ENCODE measurements around the gene FRMD5.

FRMD5 gene

GRCh38 chr15:44159492-44159891 lies 35.6 kb downstream of the FRMD5 start:
- Histone ChIP-seq H3K9me3 (ENCODE audit: insufficient read depth, low read depth, low read length) (no peaks in the 10 kb centered on the region), H3K9ac (ENCODE audit: low read depth, low read length) (no peak overlapping the region), H3K36me3 (ENCODE audit: insufficient read depth, low read depth, low read length) (no peaks in the 10 kb centered on the region), H3K27ac (ENCODE audit: low read length) (no peak overlapping the region), H3K4me3 (ENCODE audit: low read length) (no peak overlapping the region), H3K4me1 (ENCODE audit: insufficient read depth, low read length) (peaks cover 5% of the 10 kb centered on the region; the same call in 1 of the 2 replicates), H3K27me3 (ENCODE audit: insufficient read depth, low read length) (no peaks in the 10 kb centered on the region)

GRCh38 chr15:44158111-44158510 lies 37.0 kb downstream of the FRMD5 start:
- no peak overlapping the region for H3K4me3 ChIP-seq (ENCODE audit: low read length)
- peaks cover 5% of the 10 kb centered on the region; the same call in 1 of the 2 replicates for H3K4me1 ChIP-seq (ENCODE audit: insufficient read depth, low read length)
- H3K36me3 ChIP-seq (ENCODE audit: insufficient read depth, low read depth, low read length), result no peaks in the 10 kb centered on the region
- H3K9me3 ChIP-seq (ENCODE audit: insufficient read depth, low read depth, low read length), result no peaks in the 10 kb centered on the region
- no peak overlapping the region for H3K27ac ChIP-seq (ENCODE audit: low read length)
- H3K27me3 ChIP-seq (ENCODE audit: insufficient read depth, low read length), result no peaks in the 10 kb centered on the region
- H3K9ac ChIP-seq (ENCODE audit: low read depth, low read length), result no peak overlapping the region

GRCh38 chr15:44157679-44158078 lies 37.4 kb downstream of the FRMD5 start:
- Histone ChIP-seq H3K9me3 (ENCODE audit: insufficient read depth, low read depth, low read length) (no peaks in the 10 kb centered on the region), H3K27ac (ENCODE audit: low read length) (no peak overlapping the region), H3K36me3 (ENCODE audit: insufficient read depth, low read depth, low read length) (no peaks in the 10 kb centered on the region), H3K4me1 (ENCODE audit: insufficient read depth, low read length) (peaks cover 5% of the 10 kb centered on the region; the same call in 1 of the 2 replicates), H3K4me3 (ENCODE audit: low read length) (no peak overlapping the region), H3K27me3 (ENCODE audit: insufficient read depth, low read length) (no peaks in the 10 kb centered on the region), H3K9ac (ENCODE audit: low read depth, low read length) (no peak overlapping the region)

GRCh38 chr15:44153352-44153751 lies 41.7 kb downstream of the FRMD5 start:
- H3K27me3 ChIP-seq (ENCODE audit: insufficient read depth, low read length), result no peaks in the 10 kb centered on the region
- no peaks in the 10 kb centered on the region; the same call in 1 of the 2 replicates for H3K4me1 ChIP-seq (ENCODE audit: insufficient read depth, low read length)
- no peak overlapping the region for H3K4me3 ChIP-seq (ENCODE audit: low read length)
- H3K27ac ChIP-seq (ENCODE audit: low read length), result no peak overlapping the region
- no peaks in the 10 kb centered on the region for H3K9me3 ChIP-seq (ENCODE audit: insufficient read depth, low read depth, low read length)
- no peaks in the 10 kb centered on the region for H3K36me3 ChIP-seq (ENCODE audit: insufficient read depth, low read depth, low read length)
- H3K9ac ChIP-seq (ENCODE audit: low read depth, low read length), result no peak overlapping the region

- H3K4me3 ChIP-seq (ENCODE audit: low read length), result no peak overlapping the region
- no peaks in the 10 kb centered on the region for H3K4me1 ChIP-seq (ENCODE audit: insufficient read depth, low read length)
- H3K36me3 ChIP-seq (ENCODE audit: insufficient read depth, low read depth, low read length), result no peaks in the 10 kb centered on the region
- H3K27ac ChIP-seq (ENCODE audit: low read length), result no peak overlapping the region
- no peak overlapping the region for H3K9ac ChIP-seq (ENCODE audit: low read depth, low read length)
- no peaks in the 10 kb centered on the region for H3K9me3 ChIP-seq (ENCODE audit: insufficient read depth, low read depth, low read length)
- H3K27me3 ChIP-seq (ENCODE audit: insufficient read depth, low read length), result no peaks in the 10 kb centered on the region
Observed at GRCh38 chr15:44149224-44149623, 45.8 kb downstream of the FRMD5 start.

- no peak overlapping the region for H3K27ac ChIP-seq (ENCODE audit: low read length)
- H3K9ac ChIP-seq (ENCODE audit: low read depth, low read length), result no peak overlapping the region
- no peak overlapping the region for H3K4me3 ChIP-seq (ENCODE audit: low read length)
- no peaks in the 10 kb centered on the region for H3K9me3 ChIP-seq (ENCODE audit: insufficient read depth, low read depth, low read length)
- H3K36me3 ChIP-seq (ENCODE audit: insufficient read depth, low read depth, low read length), result no peaks in the 10 kb centered on the region
- H3K27me3 ChIP-seq (ENCODE audit: insufficient read depth, low read length), result no peaks in the 10 kb centered on the region
- H3K4me1 ChIP-seq (ENCODE audit: insufficient read depth, low read length), result no peaks in the 10 kb centered on the region
Observed at GRCh38 chr15:44148580-44148979, 46.5 kb downstream of the FRMD5 start.

GRCh38 chr15:44147636-44148035 lies 47.4 kb downstream of the FRMD5 start:
- Histone ChIP-seq H3K4me3 (ENCODE audit: low read length) (no peak overlapping the region), H3K27ac (ENCODE audit: low read length) (no peak overlapping the region), H3K27me3 (ENCODE audit: insufficient read depth, low read length) (no peaks in the 10 kb centered on the region), H3K36me3 (ENCODE audit: insufficient read depth, low read depth, low read length) (no peaks in the 10 kb centered on the region), H3K9me3 (ENCODE audit: insufficient read depth, low read depth, low read length) (no peaks in the 10 kb centered on the region), H3K9ac (ENCODE audit: low read depth, low read length) (no peak overlapping the region), H3K4me1 (ENCODE audit: insufficient read depth, low read length) (no peaks in the 10 kb centered on the region)

GRCh38 chr15:44145495-44145894 lies 49.6 kb downstream of the FRMD5 start:
- no peak overlapping the region for H3K9ac ChIP-seq (ENCODE audit: low read depth, low read length)
- no peaks in the 10 kb centered on the region for H3K27me3 ChIP-seq (ENCODE audit: insufficient read depth, low read length)
- H3K27ac ChIP-seq (ENCODE audit: low read length), result no peak overlapping the region
- no peaks in the 10 kb centered on the region for H3K4me1 ChIP-seq (ENCODE audit: insufficient read depth, low read length)
- H3K9me3 ChIP-seq (ENCODE audit: insufficient read depth, low read depth, low read length), result no peaks in the 10 kb centered on the region
- H3K36me3 ChIP-seq (ENCODE audit: insufficient read depth, low read depth, low read length), result no peaks in the 10 kb centered on the region
- H3K4me3 ChIP-seq (ENCODE audit: low read length), result no peak overlapping the region

GRCh38 chr15:44144992-44145391 lies 50.1 kb downstream of the FRMD5 start:
- Histone ChIP-seq H3K9me3 (ENCODE audit: insufficient read depth, low read depth, low read length) (no peaks in the 10 kb centered on the region), H3K27me3 (ENCODE audit: insufficient read depth, low read length) (no peaks in the 10 kb centered on the region), H3K4me1 (ENCODE audit: insufficient read depth, low read length) (no peaks in the 10 kb centered on the region), H3K9ac (ENCODE audit: low read depth, low read length) (no peak overlapping the region), H3K4me3 (ENCODE audit: low read length) (no peak overlapping the region), H3K27ac (ENCODE audit: low read length) (no peak overlapping the region), H3K36me3 (ENCODE audit: insufficient read depth, low read depth, low read length) (no peaks in the 10 kb centered on the region)

- Histone ChIP-seq H3K4me1 (ENCODE audit: insufficient read depth, low read length) (no peaks in the 10 kb centered on the region), H3K36me3 (ENCODE audit: insufficient read depth, low read depth, low read length) (no peaks in the 10 kb centered on the region), H3K4me3 (ENCODE audit: low read length) (no peak overlapping the region), H3K9me3 (ENCODE audit: insufficient read depth, low read depth, low read length) (no peaks in the 10 kb centered on the region), H3K9ac (ENCODE audit: low read depth, low read length) (no peak overlapping the region), H3K27ac (ENCODE audit: low read length) (no peak overlapping the region), H3K27me3 (ENCODE audit: insufficient read depth, low read length) (no peaks in the 10 kb centered on the region)
Observed at GRCh38 chr15:44144184-44144583, 50.9 kb downstream of the FRMD5 start.

GRCh38 chr15:44137750-44138149 lies 57.3 kb downstream of the FRMD5 start:
- Histone ChIP-seq H3K9ac (ENCODE audit: low read depth, low read length) (no peak overlapping the region), H3K36me3 (ENCODE audit: insufficient read depth, low read depth, low read length) (no peaks in the 10 kb centered on the region), H3K4me3 (ENCODE audit: low read length) (no peak overlapping the region), H3K4me1 (ENCODE audit: insufficient read depth, low read length) (no peaks in the 10 kb centered on the region), H3K9me3 (ENCODE audit: insufficient read depth, low read depth, low read length) (no peaks in the 10 kb centered on the region), H3K27me3 (ENCODE audit: insufficient read depth, low read length) (no peaks in the 10 kb centered on the region), H3K27ac (ENCODE audit: low read length) (no peak overlapping the region)

- H3K9ac ChIP-seq (ENCODE audit: low read depth, low read length), result no peak overlapping the region
Observed at GRCh38 chr15:44136991-44137477, 58.0 kb downstream of the FRMD5 start.

More at GRCh38 chr15:44136991-44137477, 58.0 kb downstream of the FRMD5 start:
- Histone ChIP-seq H3K9me3 (ENCODE audit: insufficient read depth, low read depth, low read length) (no peaks in the 10 kb centered on the region), H3K4me3 (ENCODE audit: low read length) (no peak overlapping the region), H3K27ac (ENCODE audit: low read length) (no peak overlapping the region), H3K36me3 (ENCODE audit: insufficient read depth, low read depth, low read length) (no peaks in the 10 kb centered on the region), H3K4me1 (ENCODE audit: insufficient read depth, low read length) (no peaks in the 10 kb centered on the region), H3K27me3 (ENCODE audit: insufficient read depth, low read length) (no peaks in the 10 kb centered on the region)

Measured in iPS-20b (cell line).